Fibroblast of the aortic adventitia (primary cell): ENCODE results near the gene HOXB8. TPM values are rescaled to one million over a fixed set of nuclear protein-coding genes. Genes with fewer than 3 reads are reported as not detected.

Source experiments
- DNase-seq: peaks from one replicate; pipeline ENCODE4 v3.0.0-alpha.2; 2010; ENCODE audit warnings: low read depth
- H3K4me3 ChIP-seq: 2 replicates; pipeline ENCODE4 v1.5.1; 2011; ENCODE audit warnings: low read depth, mild to moderate bottlenecking, control low read depth, low read length, moderate library complexity
- CTCF ChIP-seq: IDR thresholded peaks from 2 replicates; pipeline ENCODE4 v1.5.1; 2011; ENCODE audit warnings: mild to moderate bottlenecking, low read length, control low read depth, inconsistent platforms; ENCODE audit not compliant: insufficient read depth
- total RNA-seq: library from RNA; depleted of rRNA; stranded (reverse); fragments of >200 nt; gene quantifications from 2 replicates; pipeline ENCODE4 v1.2.3, GENCODE V29; 2012; ENCODE audit warnings: low replicate concordance

Gene HOXB8
- total RNA-seq, 1 donor = 0.09 TPM

- no peak for DNase-seq
- no peak for TF ChIP-seq CTCF
- H3K4me3 ChIP-seq = peak within 1 kb of the TSS; percentile 31
Observed at GRCh38 chr17:48626245-48627117, 11.4 kb upstream of the HOXB8 start, which contains the start of gene HOXB9. Gene HOXB9, minus strand, starts transcription at chr17:48626358. Its CDS starts 89 bp downstream, at chr17:48626269.

- H3K4me3 ChIP-seq = peak overlapping the region; percentile 31
- no peak for DNase-seq
- no peak for TF ChIP-seq CTCF
Observed at GRCh38 chr17:48625495-48626244, 10.6 kb upstream of the HOXB8 start.

- peak overlapping the region; percentile 31 for H3K4me3 ChIP-seq
- no peak for DNase-seq
- no peak for TF ChIP-seq CTCF
Observed at GRCh38 chr17:48624544-48625494, 9.7 kb upstream of the HOXB8 start.

GRCh38 chr17:48624118-48624517, 9.0 kb upstream of the HOXB8 start:
- H3K4me3 ChIP-seq = no peak overlapping the region
- TF ChIP-seq CTCF = no peak
- no peak for DNase-seq

GRCh38 chr17:48623583-48623982, 8.5 kb upstream of the HOXB8 start:
- H3K4me3 ChIP-seq = no peak overlapping the region
- TF ChIP-seq CTCF = no peak
- DNase-seq = no peak

GRCh38 chr17:48622857-48623256, 7.8 kb upstream of the HOXB8 start:
- no peak for TF ChIP-seq CTCF
- no peak for DNase-seq
- H3K4me3 ChIP-seq = no peak overlapping the region
